ENCODE results near the gene CD22. TPM values are rescaled to one million over a fixed set of nuclear protein-coding genes. Genes with fewer than 3 reads are reported as not detected.

Gene CD22
- total and polyA plus RNA-seq, 2 of the 8 experiments (the other 6 are each of a cell fraction or from before 2014, with no cell fraction given) = 0.06 to 0.60 TPM

DNA sequence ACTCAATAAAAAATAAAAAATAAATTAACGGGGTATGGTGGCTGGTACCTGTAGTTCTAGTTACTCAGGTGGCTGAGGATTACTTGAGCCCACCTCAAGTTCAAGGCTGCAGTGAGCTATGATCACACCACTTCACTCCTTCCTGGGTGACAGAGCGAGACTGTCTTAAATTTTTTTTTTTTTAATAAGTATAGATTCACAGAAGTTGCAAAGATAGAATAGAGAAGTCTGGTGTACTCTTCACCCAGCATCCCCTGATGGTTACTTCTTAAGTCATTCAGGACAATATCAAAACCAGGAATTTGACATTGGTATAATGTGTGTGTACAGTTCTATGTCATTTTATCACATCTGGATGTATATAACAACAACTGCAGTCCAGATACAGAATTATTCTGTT lies 7.7 kb upstream of the CD22 start:
- H3K4ac ChIP-seq (replicated peaks; ENCODE audit: insufficient read length, low read depth, low read length) = no peak overlapping the region
- H3K23ac ChIP-seq (ENCODE audit: insufficient read length) = no peak overlapping the region
- H4K20me1 ChIP-seq (replicated peaks in 1 of 2; ENCODE audit: control insufficient read depth in 1 of 2, insufficient read depth in 2 of 2, low read length in 2 of 2) = no peaks in the 10 kb centered on the region
- no peak overlapping the region for H3K9ac ChIP-seq (replicated peaks in 1 of 4; ENCODE audit: extremely low read depth in 1 of 4, low read depth in 3 of 4, low read length in 3 of 4)
- no peak overlapping the region for H2BK5ac ChIP-seq (ENCODE audit: low read depth, low read length)
- no peaks in the 10 kb centered on the region for H3K27me3 ChIP-seq (replicated peaks in 1 of 4; ENCODE audit: control insufficient read depth in 3 of 4, extremely low read depth in 1 of 4, insufficient read depth in 3 of 4, low read length in 3 of 4)
- POLR2A ChIA-PET (ENCODE audit: partially characterized antibody) = interaction anchor here (0.6 kb wide), 1 partner anchor 13 kb away, joined by 3 read pairs; no protein-coding TSS in a partner anchor
- no peak overlapping the region for H3K56ac ChIP-seq (replicated peaks; ENCODE audit: insufficient read length, low read depth, low read length)
- no peaks in the 10 kb centered on the region for H3K36me3 ChIP-seq (ENCODE audit: control insufficient read depth in 2 of 4, insufficient read depth in 4 of 4, low read length in 3 of 4)
- H4K5ac ChIP-seq (ENCODE audit: insufficient read length, low read depth, low read length) = no peak overlapping the region
- no peak overlapping the region for H2BK15ac ChIP-seq (ENCODE audit: low read length)
- H3K23me2 ChIP-seq (ENCODE audit: low read depth, low read length) = no peaks in the 10 kb centered on the region
- H3K79me1 ChIP-seq (ENCODE audit: low read depth, low read length) = no peaks in the 10 kb centered on the region
- no peaks in the 10 kb centered on the region for H3K79me2 ChIP-seq (ENCODE audit: control insufficient read depth in 1 of 2, insufficient read depth in 2 of 2, low read length in 2 of 2)
- no peak overlapping the region for H3K18ac ChIP-seq (ENCODE audit: extremely low read depth, low read length)
- H4K91ac ChIP-seq (replicated peaks; ENCODE audit: insufficient read length, low read length) = no peak overlapping the region
- H2BK20ac ChIP-seq (ENCODE audit: low read length) = no peak overlapping the region
- FAIRE-seq (no peak), DNase-seq (ENCODE audit: low read depth in 1 of 2, low spot score in 2 of 2) (no peak)
- no peak overlapping the region for H4K8ac ChIP-seq (ENCODE audit: extremely low read depth, insufficient read depth, low read length)
- no peak overlapping the region for H3K27ac ChIP-seq (ENCODE audit: low read depth, low read length)
- H2AK5ac ChIP-seq (ENCODE audit: low read depth, low read length) = no peak overlapping the region
- no peaks in the 10 kb centered on the region for H3K4me1 ChIP-seq (replicated peaks in 1 of 4; ENCODE audit: control insufficient read depth in 3 of 4, insufficient read depth in 4 of 4, low read length in 3 of 4)
- TF ChIP-seq BACH1 (IDR thresholded peaks at IDR 0.05; ENCODE audit: low read length) (no peak), KDM5A (IDR thresholded peaks at IDR 0.05; ENCODE audit: low read length) (no peak), RNF2 (IDR thresholded peaks at IDR 0.05; ENCODE audit: borderline replicate concordance, low read depth, low read length, missing control alignments, poor library complexity, severe bottlenecking) (no peak), KDM1A (IDR thresholded peaks at IDR 0.05; ENCODE audit: borderline replicate concordance, low read length) (no peak), HDAC6 (IDR thresholded peaks at IDR 0.05; ENCODE audit: low read depth, low read length) (no peak), TAF1 (IDR thresholded peaks at IDR 0.05; ENCODE audit: low read depth, low read length) (no peak)
- TF ChIP-seq, protein P1, sequence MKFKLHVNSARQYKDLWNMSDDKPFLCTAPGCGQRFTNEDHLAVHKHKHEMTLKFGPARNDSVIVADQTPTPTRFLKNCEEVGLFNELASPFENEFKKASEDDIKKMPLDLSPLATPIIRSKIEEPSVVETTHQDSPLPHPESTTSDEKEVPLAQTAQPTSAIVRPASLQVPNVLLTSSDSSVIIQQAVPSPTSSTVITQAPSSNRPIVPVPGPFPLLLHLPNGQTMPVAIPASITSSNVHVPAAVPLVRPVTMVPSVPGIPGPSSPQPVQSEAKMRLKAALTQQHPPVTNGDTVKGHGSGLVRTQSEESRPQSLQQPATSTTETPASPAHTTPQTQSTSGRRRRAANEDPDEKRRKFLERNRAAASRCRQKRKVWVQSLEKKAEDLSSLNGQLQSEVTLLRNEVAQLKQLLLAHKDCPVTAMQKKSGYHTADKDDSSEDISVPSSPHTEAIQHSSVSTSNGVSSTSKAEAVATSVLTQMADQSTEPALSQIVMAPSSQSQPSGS (IDR thresholded peaks at IDR 0.05; ENCODE audit: low read length) = no peak
- H3K9me3 ChIP-seq (ENCODE audit: insufficient read depth in 2 of 2, low read depth in 1 of 2, low read length in 1 of 2) = 0 out of 4 replicates have a peak, but pooled peaks cover 0 to 2% of the 10 kb centered on the region in 2 experiments
- H3K4me2 ChIP-seq (ENCODE audit: insufficient read depth in 1 of 2, low read depth in 2 of 2, low read length in 2 of 2) = no peak overlapping the region
- H3K4me3 ChIP-seq (ENCODE audit: extremely low read depth in 1 of 4, insufficient read depth in 2 of 4, low read depth in 3 of 4, low read length in 4 of 4) = no peak overlapping the region
- no peak overlapping the region for H2BK120ac ChIP-seq (replicated peaks; ENCODE audit: low read depth, low read length)
- CTCF ChIA-PET (ENCODE audit: partially characterized antibody) = interaction anchor here (0.6 kb wide), 1 partner anchor 35 kb away, joined by 4 read pairs; no protein-coding TSS in a partner anchor
- H2AFZ ChIP-seq (ENCODE audit: low read length) = no peak overlapping the region
- no peak overlapping the region for H2BK12ac ChIP-seq (ENCODE audit: low read depth, low read length)
- H3K14ac ChIP-seq (ENCODE audit: insufficient read length) = no peak overlapping the region
- WGBS, 2 experiments (ENCODE audit: extremely low coverage in 1 of 2, insufficient coverage in 1 of 2, insufficient read length in 1 of 2, insufficient replicate concordance in 2 of 2, low coverage in 1 of 2, low lambda C conversion rate in 2 of 2, missing lambda C conversion rate in 1 of 2) = 84% methylated on average over 2 of the region's 2 CpGs; no CpG with 5 or more reads in 1 of the 2 experiments

Measured in H1 (cell line).